Esophagus muscularis mucosa (tissue), 4 donors: ENCODE measurements around the gene RPS6KA1. TPM values are rescaled to one million over a fixed set of nuclear protein-coding genes. Genes with fewer than 3 reads are reported as not detected.

Experiments used
- DNase-seq: peaks from one replicate; pipeline ENCODE4 v3.0.0-alpha.2; 2017; ENCODE audit errors: extremely low spot score
- H3K27ac ChIP-seq, 4 donors: fragments of 200-600 bp; sonication (generic); replicated peaks in 1 of 4; 1 replicate in 3 of 4; 2 replicates in 1 of 4; pipeline ENCODE4 v1.5.1; 2016 to 2019; ENCODE audit warnings: mild to moderate bottlenecking in 1 of 4
- H3K27me3 ChIP-seq, 4 donors: fragments of 200-600 bp; sonication (generic); one replicate each; pipeline versions ENCODE4 v1.5.1 to v1.6.0; 2016 to 2019
- H3K36me3 ChIP-seq, 4 donors: fragments of 200-600 bp; sonication (generic); one replicate each; pipeline ENCODE4 v1.5.1; 2016 to 2019
- H3K4me1 ChIP-seq, 4 donors: fragments of 200-600 bp; sonication (generic); one replicate each; pipeline ENCODE4 v1.5.1; 2016 to 2019
- H3K4me3 ChIP-seq, 4 donors: fragments of 200-600 bp; sonication (generic); 1 replicate in 2 of 4; 2 replicates in 2 of 4; pipeline ENCODE4 v1.5.1; 2016 to 2019; ENCODE audit warnings: mild to moderate bottlenecking in 4 of 4, moderate library complexity in 1 of 4
- H3K9me3 ChIP-seq, 4 donors: fragments of 200-600 bp; sonication (generic); 1 replicate in 3 of 4; 2 replicates in 1 of 4; pipeline ENCODE4 v1.5.1; 2016 to 2019
- CTCF ChIP-seq, 3 experiments: fragments of 200-600 bp in 2 of 3; fragments of 450-650 bp in 1 of 3; sonication (generic) in 2 of 3; IDR thresholded peaks; one replicate each; pipeline ENCODE4 v1.5.1; 2017 to 2019; ENCODE audit warnings: antibody characterized with exemption in 3 of 3, mild to moderate bottlenecking in 2 of 3, moderate library complexity in 1 of 3
- EP300 ChIP-seq: sonication (generic); formaldehyde crosslinking; IDR thresholded peaks from one replicate; pipeline ENCODE4 v1.6.1; 2017; ENCODE audit warnings: antibody characterized with exemption
- POLR2A ChIP-seq: fragments of 450-650 bp; IDR thresholded peaks from one replicate; pipeline ENCODE4 v1.6.1; 2017; ENCODE audit warnings: antibody characterized with exemption, moderate library complexity, mild to moderate bottlenecking, low read depth
- POLR2AphosphoS5 ChIP-seq, 2 donors: sonication (generic); formaldehyde crosslinking; IDR thresholded peaks; one replicate each; pipeline ENCODE4 v1.6.1; 2017; ENCODE audit warnings: antibody characterized with exemption in 2 of 2
- WGBS: methylation state at CpG from one replicate; pipeline ENCODE4 v1.1.5; 2018; 5-methylcytosine and 5-hydroxymethylcytosine counted together
- intact Hi-C: fragments of 100-400 bp; cut with DNase I; formaldehyde crosslinking; loops from one replicate; pipeline ENCODE4 v1.15.1; 2023
- total RNA-seq, 4 donors: library from RNA; depleted of rRNA; stranded (reverse); fragments of >200 nt; gene quantifications; one replicate each; pipeline versions ENCODE4 v1.1.0 to v1.2.1, GENCODE V29; 2016

Gene RPS6KA1
- total RNA-seq, 4 donors from 2014 or later = 7.0 to 16.7 (median 8.7) TPM

DNA sequence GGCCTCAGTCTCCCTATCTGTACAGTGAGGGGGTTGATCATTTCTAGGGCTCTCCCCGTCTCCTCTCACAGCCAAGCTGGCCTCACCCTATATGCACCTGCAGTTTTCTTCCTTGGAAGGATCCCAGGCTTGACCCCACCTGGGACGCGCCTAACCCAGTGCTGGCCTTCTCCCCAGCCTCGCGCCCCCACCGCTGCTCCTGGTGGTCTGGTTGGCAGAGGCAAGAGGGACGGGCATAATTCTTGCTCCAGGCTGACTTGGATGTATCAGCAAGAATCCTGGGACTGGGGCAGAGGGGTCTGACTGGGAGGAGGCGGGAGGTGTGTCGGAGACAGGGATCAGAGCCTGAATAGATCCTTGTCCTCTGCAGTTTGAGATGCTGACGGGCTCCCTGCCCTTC, 25.2 kb downstream of the RPS6KA1 start:
- Histone ChIP-seq H3K4me1 (no peaks in the 10 kb centered on the region), H3K4me3 (no peak overlapping the region), H3K36me3 (peaks cover 0 to 4% (median 1%) of the 10 kb centered on the region in 4 donors), H3K9me3 (no peaks in the 10 kb centered on the region), H3K27me3 (no peaks in the 10 kb centered on the region), H3K27ac (no peak overlapping the region)
- whole genome bisulfite sequencing = 100% methylated on average over 8 of the region's 10 CpGs
- no peak for DNase-seq
- TF ChIP-seq EP300 (no peak), POLR2A (no peak), POLR2AphosphoS5 (IDR thresholded peaks at IDR 0.05) (no peak), CTCF (IDR thresholded peaks at IDR 0.05) (no peak)
- intact Hi-C loops = no loop called here

- no peaks in the 10 kb centered on the region for H3K9me3 ChIP-seq
- TF ChIP-seq CTCF (IDR thresholded peaks at IDR 0.05) (no peak), POLR2A (no peak), POLR2AphosphoS5 (IDR thresholded peaks at IDR 0.05) (no peak), EP300 (no peak)
- no peak for DNase-seq
- H3K36me3 ChIP-seq = peaks cover 0 to 9% (median 3%) of the 10 kb centered on the region in 4 donors
- H3K27ac ChIP-seq = no peak overlapping the region
- intact Hi-C loops = no loop called here
- H3K4me1 ChIP-seq = no peaks in the 10 kb centered on the region
- WGBS = 83% methylated on average over 5 of the region's 11 CpGs
- H3K27me3 ChIP-seq = no peaks in the 10 kb centered on the region
- no peak overlapping the region for H3K4me3 ChIP-seq
Measured at GRCh38 chr1:26555550-26555981, 26.0 kb downstream of the RPS6KA1 start.

- peaks cover 0 to 9% (median 5%) of the 10 kb centered on the region in 4 donors for H3K36me3 ChIP-seq
- no peak overlapping the region for H3K4me3 ChIP-seq
- no peaks in the 10 kb centered on the region for H3K27me3 ChIP-seq
- no peak for DNase-seq
- intact Hi-C loops = no loop called here
- no peak overlapping the region for H3K27ac ChIP-seq
- WGBS = 78% methylated on average over 2 of the region's 2 CpGs
- TF ChIP-seq CTCF (IDR thresholded peaks at IDR 0.05) (no peak), EP300 (no peak), POLR2AphosphoS5 (IDR thresholded peaks at IDR 0.05) (no peak), POLR2A (no peak)
- no peaks in the 10 kb centered on the region for H3K9me3 ChIP-seq
- H3K4me1 ChIP-seq = no peaks in the 10 kb centered on the region
Measured at GRCh38 chr1:26556111-26556510, 26.6 kb downstream of the RPS6KA1 start.

DNA sequence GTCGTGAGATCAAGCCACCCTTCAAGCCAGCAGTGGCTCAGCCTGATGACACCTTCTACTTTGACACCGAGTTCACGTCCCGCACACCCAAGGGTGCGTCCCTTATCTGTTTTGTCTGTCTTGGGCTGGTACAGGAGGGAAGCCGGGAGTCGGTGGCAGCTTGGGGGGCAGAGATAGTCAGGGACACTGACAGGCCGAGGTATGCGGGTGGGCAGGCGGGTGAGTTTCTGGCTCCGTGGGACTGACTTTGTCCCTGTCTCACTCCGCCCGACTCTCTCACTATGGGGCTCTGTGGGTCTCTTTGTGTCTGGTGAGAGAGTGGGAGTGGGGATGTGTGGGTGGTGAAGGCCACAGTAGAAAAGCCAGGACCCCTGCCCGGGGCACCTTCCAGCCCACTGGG, 27.4 kb downstream of the RPS6KA1 start:
- Histone ChIP-seq H3K4me1 (no peaks in the 10 kb centered on the region), H3K36me3 (peaks cover 0 to 9% (median 5%) of the 10 kb centered on the region in 4 donors), H3K9me3 (no peaks in the 10 kb centered on the region), H3K27ac (no peak overlapping the region), H3K27me3 (no peaks in the 10 kb centered on the region), H3K4me3 (no peak overlapping the region)
- no peak for DNase-seq
- 94% methylated on average over 12 of the region's 14 CpGs for WGBS
- intact Hi-C loops = no loop called here
- no peak for TF ChIP-seq POLR2AphosphoS5 (IDR thresholded peaks at IDR 0.05)
- no peak for TF ChIP-seq CTCF (IDR thresholded peaks at IDR 0.05)
- TF ChIP-seq EP300 = no peak
- no peak for TF ChIP-seq POLR2A

GRCh38 chr1:26558685-26559048, 29.1 kb downstream of the RPS6KA1 start:
- no peaks in the 10 kb centered on the region for H3K4me1 ChIP-seq
- H3K36me3 ChIP-seq = peaks cover 0 to 9% (median 5%) of the 10 kb centered on the region in 4 donors
- intact Hi-C loops = no loop called here
- no peak for DNase-seq
- no peaks in the 10 kb centered on the region for H3K9me3 ChIP-seq
- H3K27ac ChIP-seq = no peak overlapping the region
- H3K4me3 ChIP-seq = no peak overlapping the region
- 94% methylated on average over 9 of the region's 13 CpGs for WGBS
- TF ChIP-seq EP300 = no peak
- no peak for TF ChIP-seq POLR2AphosphoS5 (IDR thresholded peaks at IDR 0.05)
- no peak for TF ChIP-seq POLR2A
- TF ChIP-seq CTCF (IDR thresholded peaks at IDR 0.05) = no peak
- no peaks in the 10 kb centered on the region for H3K27me3 ChIP-seq
